Sigmoid colon (tissue), 4 donors: ENCODE results near the gene CARS1.

Experiments used
- POLR2AphosphoS5 ChIP-seq, 4 donors: sonication (generic); formaldehyde crosslinking; IDR thresholded peaks; one replicate each; pipeline ENCODE4 v1.6.1; 2017; ENCODE audit warnings: antibody characterized with exemption in 4 of 4
- TF ChIP-seq, protein P1 (sequence below), 4 experiments: fragments of 450-650 bp in 3 of 4; fragments of 200-600 bp in 1 of 4; IDR thresholded peaks; one replicate each; pipeline ENCODE4 v1.5.1; 2016 to 2019; ENCODE audit warnings: antibody characterized with exemption in 4 of 4, mild to moderate bottlenecking in 3 of 4, moderate library complexity in 2 of 4

GRCh38 chr11:3000032-3000961, 56.9 kb downstream of the CARS1 start:
- TF ChIP-seq POLR2AphosphoS5 (IDR thresholded peaks at IDR 0.05) = peak in 2 of 4 donors; percentile 22 to 51
- TF ChIP-seq, protein P1, sequence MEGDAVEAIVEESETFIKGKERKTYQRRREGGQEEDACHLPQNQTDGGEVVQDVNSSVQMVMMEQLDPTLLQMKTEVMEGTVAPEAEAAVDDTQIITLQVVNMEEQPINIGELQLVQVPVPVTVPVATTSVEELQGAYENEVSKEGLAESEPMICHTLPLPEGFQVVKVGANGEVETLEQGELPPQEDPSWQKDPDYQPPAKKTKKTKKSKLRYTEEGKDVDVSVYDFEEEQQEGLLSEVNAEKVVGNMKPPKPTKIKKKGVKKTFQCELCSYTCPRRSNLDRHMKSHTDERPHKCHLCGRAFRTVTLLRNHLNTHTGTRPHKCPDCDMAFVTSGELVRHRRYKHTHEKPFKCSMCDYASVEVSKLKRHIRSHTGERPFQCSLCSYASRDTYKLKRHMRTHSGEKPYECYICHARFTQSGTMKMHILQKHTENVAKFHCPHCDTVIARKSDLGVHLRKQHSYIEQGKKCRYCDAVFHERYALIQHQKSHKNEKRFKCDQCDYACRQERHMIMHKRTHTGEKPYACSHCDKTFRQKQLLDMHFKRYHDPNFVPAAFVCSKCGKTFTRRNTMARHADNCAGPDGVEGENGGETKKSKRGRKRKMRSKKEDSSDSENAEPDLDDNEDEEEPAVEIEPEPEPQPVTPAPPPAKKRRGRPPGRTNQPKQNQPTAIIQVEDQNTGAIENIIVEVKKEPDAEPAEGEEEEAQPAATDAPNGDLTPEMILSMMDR (IDR thresholded peaks at IDR 0.05) = no peak
